WTC11 (cell line): ENCODE measurements around the gene HSPB3. TPM values are rescaled to one million over a fixed set of nuclear protein-coding genes. Genes with fewer than 3 reads are reported as not detected.
"Not testable (repeated sequence)": the region's sequence is repeated elsewhere in the genome, so short reads cannot be mapped to it uniquely, and the experiment has no call there.

Source experiments
- ATAC-seq: fragments of 200-7000 bp; cut with Tn5 transposase; 2 replicates; pipeline ENCODE4 v1.10.0; 2021; ENCODE audit warnings: mild to moderate bottlenecking, moderate library complexity
- CTCF ChIA-PET: fragments of 300-600 bp; sonication (Branson Sonifier 250); formaldehyde crosslinking; loops from one replicate; lab custom pipeline; 2021; ENCODE audit warnings: antibody characterized with exemption; lab: Charles Lee
- POLR2A ChIA-PET: fragments of 350-600 bp; sonication (Branson Sonifier 250); formaldehyde crosslinking; loops from one replicate; lab custom pipeline; 2021; ENCODE audit warnings: antibody characterized with exemption; lab: Charles Lee
- DNase-seq: peaks from one replicate; pipeline ENCODE4 v3.0.0; 2021; ENCODE audit warnings: low spot score
- H3K27ac Mint-ChIP-seq: 2 replicates; pipeline ENCODE4 v1.8.0; 2021; ENCODE audit warnings: mixed read lengths
- H3K27me3 Mint-ChIP-seq: 2 replicates; pipeline ENCODE4 v1.8.0; 2021; ENCODE audit warnings: low read depth, mild to moderate bottlenecking, moderate library complexity, mixed read lengths
- H3K36me3 Mint-ChIP-seq: 2 replicates; pipeline ENCODE4 v1.8.0; 2021; ENCODE audit warnings: mixed read lengths
- H3K4me1 Mint-ChIP-seq: 2 replicates; pipeline ENCODE4 v1.8.0; 2022; ENCODE audit warnings: mixed read lengths
- H3K4me3 Mint-ChIP-seq: 2 replicates; pipeline ENCODE4 v1.8.0; 2021; ENCODE audit warnings: mild to moderate bottlenecking, moderate library complexity, mixed read lengths
- H3K9me3 Mint-ChIP-seq: 2 replicates; pipeline ENCODE4 v1.8.0; 2021; ENCODE audit warnings: mixed read lengths
- AFF4 ChIP-seq: sonication (generic); formaldehyde crosslinking; IDR thresholded peaks from 2 replicates; pipeline ENCODE4 v1.8.1; 2023; ENCODE audit warnings: mild to moderate bottlenecking, missing genetic modification reagents, borderline replicate concordance
- CDX4 ChIP-seq: fragments of 250-450 bp; sonication (Bioruptor Pico); IDR thresholded peaks from 2 replicates; pipeline ENCODE4 v1.9.0; 2021; ENCODE audit warnings: moderate library complexity, mild to moderate bottlenecking, inconsistent platforms, borderline replicate concordance
- ELF4 ChIP-seq: sonication (generic); formaldehyde crosslinking; IDR thresholded peaks from 2 replicates; pipeline ENCODE4 v1.8.1; 2022; ENCODE audit warnings: low read depth, mild to moderate bottlenecking, moderate library complexity, missing genetic modification reagents
- EMX1 ChIP-seq: fragments of 250-450 bp; sonication (Bioruptor Pico); IDR thresholded peaks from 2 replicates; pipeline ENCODE4 v1.8.0; 2021; ENCODE audit warnings: mild to moderate bottlenecking
- ESRRA ChIP-seq: sonication (generic); formaldehyde crosslinking; IDR thresholded peaks from 2 replicates; pipeline ENCODE4 v1.8.1; 2022; ENCODE audit warnings: mild to moderate bottlenecking, missing genetic modification reagents, borderline replicate concordance
- FOXK1 ChIP-seq: sonication (generic); formaldehyde crosslinking; IDR thresholded peaks from 2 replicates; pipeline ENCODE4 v1.8.0; 2022; ENCODE audit warnings: mild to moderate bottlenecking, moderate library complexity, missing genetic modification reagents
- GABPB1 ChIP-seq: sonication (generic); formaldehyde crosslinking; IDR thresholded peaks from 2 replicates; pipeline ENCODE4 v1.8.1; 2023; ENCODE audit warnings: mild to moderate bottlenecking, missing genetic modification reagents
- GTF2I ChIP-seq: fragments of 250-450 bp; sonication (Bioruptor Pico); conservative IDR thresholded peaks from 2 replicates; pipeline ENCODE4 v1.4.0; 2021; ENCODE audit warnings: mild to moderate bottlenecking
- IRF2 ChIP-seq: sonication (generic); formaldehyde crosslinking; IDR thresholded peaks from 2 replicates; pipeline ENCODE4 v1.8.0; 2022; ENCODE audit warnings: low read depth, missing genetic modification reagents, borderline replicate concordance
- JAZF1 ChIP-seq: fragments of 250-450 bp; sonication (Bioruptor Pico); IDR thresholded peaks from 2 replicates; pipeline ENCODE4 v1.9.0; 2021; ENCODE audit warnings: moderate library complexity, mild to moderate bottlenecking, inconsistent platforms
- MAX ChIP-seq: sonication (generic); formaldehyde crosslinking; IDR thresholded peaks from 2 replicates; pipeline ENCODE4 v1.8.0; 2022; ENCODE audit warnings: mild to moderate bottlenecking, missing genetic modification reagents
- NR2C2 ChIP-seq: sonication (generic); formaldehyde crosslinking; IDR thresholded peaks from 2 replicates; pipeline ENCODE4 v1.8.0; 2022; ENCODE audit warnings: mild to moderate bottlenecking, missing genetic modification reagents
- ZBTB21 ChIP-seq: sonication (generic); formaldehyde crosslinking; IDR thresholded peaks from 2 replicates; pipeline ENCODE4 v1.8.1; 2023; ENCODE audit warnings: mild to moderate bottlenecking, missing genetic modification reagents, borderline replicate concordance
- ZNF396 ChIP-seq: fragments of 250-450 bp; sonication (Bioruptor Pico); IDR thresholded peaks from 2 replicates; pipeline ENCODE4 v1.8.0; 2021; ENCODE audit warnings: mild to moderate bottlenecking, moderate library complexity, borderline replicate concordance
- ZNF416 ChIP-seq: fragments of 250-450 bp; sonication (Bioruptor Pico); IDR thresholded peaks from 2 replicates; pipeline ENCODE4 v1.9.0; 2021; ENCODE audit warnings: mild to moderate bottlenecking, inconsistent platforms
- ZSCAN18 ChIP-seq: fragments of 250-450 bp; sonication (Bioruptor Pico); IDR thresholded peaks from 2 replicates; pipeline ENCODE4 v2.1.2; 2022; ENCODE audit warnings: mild to moderate bottlenecking, moderate library complexity
- total RNA-seq: library from RNA; stranded (reverse); gene quantifications from 3 replicates; pipeline ENCODE4 v1.2.3, GENCODE V29; 2021
- TF ChIP-seq, protein P1 (sequence below): fragments of 250-450 bp; sonication (Bioruptor Pico); conservative IDR thresholded peaks from 2 replicates; pipeline ENCODE4 v1.9.0; 2021; ENCODE audit warnings: mild to moderate bottlenecking
- TF ChIP-seq, protein P2 (sequence below): sonication (generic); formaldehyde crosslinking; IDR thresholded peaks from 2 replicates; pipeline ENCODE4 v1.8.1; 2022; ENCODE audit warnings: low read depth, mild to moderate bottlenecking, moderate library complexity, missing genetic modification reagents, borderline replicate concordance
- TF ChIP-seq, protein P3 (sequence below): fragments of 250-450 bp; sonication (Bioruptor Pico); IDR thresholded peaks from 2 replicates; pipeline ENCODE4 v1.9.0; 2021; ENCODE audit warnings: mild to moderate bottlenecking, borderline replicate concordance
- TF ChIP-seq, protein P4 (sequence below): sonication (generic); formaldehyde crosslinking; IDR thresholded peaks from 2 replicates; pipeline ENCODE4 v1.8.1; 2023; ENCODE audit warnings: mild to moderate bottlenecking, missing genetic modification reagents, moderate library complexity

Gene HSPB3
- total RNA-seq, 1 experiment from 2014 or later: not detected

GRCh38 chr5:54426209-54426608 lies 29.3 kb upstream of the HSPB3 start:
- Mint-ChIP-seq H3K4me3 (no peak overlapping the region), H3K9me3 (peaks cover 5% of the 10 kb centered on the region), H3K4me1 (no peaks in the 10 kb centered on the region), H3K36me3 (no peaks in the 10 kb centered on the region), H3K27ac (0 out of 2 replicates have a peak overlapping the region, but pooled peaks have one; percentile 70), H3K27me3 (no peaks in the 10 kb centered on the region)
- ATAC-seq: no peak
- ChIA-PET POLR2A (no interaction called here), CTCF (interaction anchor here (0.7 to 1.5 kb wide), 2 partner anchors 64 to 182 kb away, joined by 3 to 5 read pairs; no protein-coding TSS in a partner anchor)
- no peak for DNase-seq
- TF ChIP-seq GABPB1 (CRISPR knock-in tag) (no peak), CDX4 (CRISPR knock-in tag) (no peak), FOXK1 (CRISPR knock-in tag) (no peak), JAZF1 (CRISPR knock-in tag) (no peak), ELF4 (CRISPR knock-in tag) (no peak), EMX1 (CRISPR knock-in tag) (no peak), NR2C2 (CRISPR knock-in tag) (no peak), IRF2 (CRISPR knock-in tag) (no peak), ESRRA (CRISPR knock-in tag) (no peak), ZNF396 (no peak), GTF2I (no peak), ZNF416 (CRISPR knock-in tag) (no peak), ZBTB21 (CRISPR knock-in tag) (no peak), AFF4 (no peak), MAX (CRISPR knock-in tag) (no peak), ZSCAN18 (CRISPR knock-in tag) (no peak)
- TF ChIP-seq, protein P1, sequence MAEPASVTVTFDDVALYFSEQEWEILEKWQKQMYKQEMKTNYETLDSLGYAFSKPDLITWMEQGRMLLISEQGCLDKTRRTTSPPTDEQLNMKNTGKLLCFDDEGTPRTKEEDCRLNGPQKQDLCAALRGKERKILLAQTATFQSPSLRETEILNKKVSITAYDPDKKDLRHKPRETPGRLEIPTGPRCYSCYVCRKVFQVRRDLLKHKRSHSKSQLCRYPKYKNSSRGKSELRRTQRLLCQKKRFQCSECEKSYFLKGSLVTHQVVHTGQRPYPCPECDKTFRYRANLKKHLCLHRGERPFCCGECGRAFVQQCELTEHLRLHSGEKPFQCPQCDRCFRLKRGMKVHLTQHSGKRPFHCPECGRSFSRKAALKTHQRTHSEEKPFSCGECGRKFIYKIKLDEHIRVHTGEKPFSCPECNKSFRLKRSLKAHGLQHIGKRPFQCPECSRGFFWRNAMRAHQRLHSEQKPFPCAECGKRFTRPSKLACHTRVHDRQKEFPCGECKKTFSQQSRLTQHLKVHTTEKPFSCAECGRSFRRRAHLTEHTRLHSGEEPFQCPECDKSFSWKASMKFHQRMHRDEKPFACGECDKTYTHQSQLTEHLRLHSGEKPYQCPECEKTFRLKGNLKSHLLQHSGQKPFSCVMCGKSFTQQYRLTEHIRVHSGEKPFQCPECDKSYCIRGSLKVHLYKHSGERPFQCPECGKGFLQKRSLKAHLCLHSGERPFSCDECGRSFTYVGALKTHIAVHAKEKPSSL: no peak
- TF ChIP-seq, protein P2, sequence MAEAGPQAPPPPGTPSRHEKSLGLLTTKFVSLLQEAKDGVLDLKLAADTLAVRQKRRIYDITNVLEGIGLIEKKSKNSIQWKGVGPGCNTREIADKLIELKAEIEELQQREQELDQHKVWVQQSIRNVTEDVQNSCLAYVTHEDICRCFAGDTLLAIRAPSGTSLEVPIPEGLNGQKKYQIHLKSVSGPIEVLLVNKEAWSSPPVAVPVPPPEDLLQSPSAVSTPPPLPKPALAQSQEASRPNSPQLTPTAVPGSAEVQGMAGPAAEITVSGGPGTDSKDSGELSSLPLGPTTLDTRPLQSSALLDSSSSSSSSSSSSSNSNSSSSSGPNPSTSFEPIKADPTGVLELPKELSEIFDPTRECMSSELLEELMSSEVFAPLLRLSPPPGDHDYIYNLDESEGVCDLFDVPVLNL: no peak
- TF ChIP-seq, protein P3, sequence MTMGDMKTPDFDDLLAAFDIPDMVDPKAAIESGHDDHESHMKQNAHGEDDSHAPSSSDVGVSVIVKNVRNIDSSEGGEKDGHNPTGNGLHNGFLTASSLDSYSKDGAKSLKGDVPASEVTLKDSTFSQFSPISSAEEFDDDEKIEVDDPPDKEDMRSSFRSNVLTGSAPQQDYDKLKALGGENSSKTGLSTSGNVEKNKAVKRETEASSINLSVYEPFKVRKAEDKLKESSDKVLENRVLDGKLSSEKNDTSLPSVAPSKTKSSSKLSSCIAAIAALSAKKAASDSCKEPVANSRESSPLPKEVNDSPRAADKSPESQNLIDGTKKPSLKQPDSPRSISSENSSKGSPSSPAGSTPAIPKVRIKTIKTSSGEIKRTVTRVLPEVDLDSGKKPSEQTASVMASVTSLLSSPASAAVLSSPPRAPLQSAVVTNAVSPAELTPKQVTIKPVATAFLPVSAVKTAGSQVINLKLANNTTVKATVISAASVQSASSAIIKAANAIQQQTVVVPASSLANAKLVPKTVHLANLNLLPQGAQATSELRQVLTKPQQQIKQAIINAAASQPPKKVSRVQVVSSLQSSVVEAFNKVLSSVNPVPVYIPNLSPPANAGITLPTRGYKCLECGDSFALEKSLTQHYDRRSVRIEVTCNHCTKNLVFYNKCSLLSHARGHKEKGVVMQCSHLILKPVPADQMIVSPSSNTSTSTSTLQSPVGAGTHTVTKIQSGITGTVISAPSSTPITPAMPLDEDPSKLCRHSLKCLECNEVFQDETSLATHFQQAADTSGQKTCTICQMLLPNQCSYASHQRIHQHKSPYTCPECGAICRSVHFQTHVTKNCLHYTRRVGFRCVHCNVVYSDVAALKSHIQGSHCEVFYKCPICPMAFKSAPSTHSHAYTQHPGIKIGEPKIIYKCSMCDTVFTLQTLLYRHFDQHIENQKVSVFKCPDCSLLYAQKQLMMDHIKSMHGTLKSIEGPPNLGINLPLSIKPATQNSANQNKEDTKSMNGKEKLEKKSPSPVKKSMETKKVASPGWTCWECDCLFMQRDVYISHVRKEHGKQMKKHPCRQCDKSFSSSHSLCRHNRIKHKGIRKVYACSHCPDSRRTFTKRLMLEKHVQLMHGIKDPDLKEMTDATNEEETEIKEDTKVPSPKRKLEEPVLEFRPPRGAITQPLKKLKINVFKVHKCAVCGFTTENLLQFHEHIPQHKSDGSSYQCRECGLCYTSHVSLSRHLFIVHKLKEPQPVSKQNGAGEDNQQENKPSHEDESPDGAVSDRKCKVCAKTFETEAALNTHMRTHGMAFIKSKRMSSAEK (CRISPR knock-in tag): no peak
- TF ChIP-seq, protein P4, sequence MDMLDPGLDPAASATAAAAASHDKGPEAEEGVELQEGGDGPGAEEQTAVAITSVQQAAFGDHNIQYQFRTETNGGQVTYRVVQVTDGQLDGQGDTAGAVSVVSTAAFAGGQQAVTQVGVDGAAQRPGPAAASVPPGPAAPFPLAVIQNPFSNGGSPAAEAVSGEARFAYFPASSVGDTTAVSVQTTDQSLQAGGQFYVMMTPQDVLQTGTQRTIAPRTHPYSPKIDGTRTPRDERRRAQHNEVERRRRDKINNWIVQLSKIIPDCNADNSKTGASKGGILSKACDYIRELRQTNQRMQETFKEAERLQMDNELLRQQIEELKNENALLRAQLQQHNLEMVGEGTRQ (CRISPR knock-in tag): no peak

- POLR2A ChIA-PET, ATAC-seq, H3K36me3 Mint-ChIP-seq, H3K4me1 Mint-ChIP-seq, H3K4me3 Mint-ChIP-seq, H3K27me3 Mint-ChIP-seq, H3K9me3 Mint-ChIP-seq, DNase-seq, H3K27ac Mint-ChIP-seq: not testable (repeated sequence)
- CTCF ChIA-PET: interaction anchor here (1.2 to 1.5 kb wide), 2 partner anchors 15 to 433 kb away, joined by 3 to 4 read pairs; no protein-coding TSS in a partner anchor
Observed at GRCh38 chr5:54434650-54435049, 20.8 kb upstream of the HSPB3 start.
